MM.1S (cell line): ENCODE data around the gene MMP20.

Source experiments
- DNase-seq: peaks from one replicate; pipeline ENCODE4 v3.0.0-alpha.2; 2015
- H2AFZ ChIP-seq: fragments of 300-600 bp; sonication (generic); 2 replicates; pipeline ENCODE4 v1.6.0; 2016; ENCODE audit warnings: antibody characterized with exemption, low read length
- H3F3A ChIP-seq: fragments of 300-600 bp; sonication (generic); 2 replicates; pipeline ENCODE4 v1.6.1; 2016; ENCODE audit warnings: mild to moderate bottlenecking, antibody characterized with exemption, low read length, moderate library complexity, mixed read lengths; ENCODE audit not compliant: insufficient read depth
- H3K27ac ChIP-seq: fragments of 300-600 bp; sonication (generic); 2 replicates; pipeline ENCODE4 v1.5.1; 2016; ENCODE audit warnings: mild to moderate bottlenecking, low read length
- H3K27me3 ChIP-seq: fragments of 300-600 bp; sonication (generic); replicated peaks from 2 replicates; pipeline ENCODE4 v1.6.0; 2016; ENCODE audit warnings: low read length; ENCODE audit not compliant: insufficient read depth
- H3K36me3 ChIP-seq: fragments of 300-600 bp; sonication (generic); replicated peaks from 2 replicates; pipeline ENCODE4 v1.6.1; 2016; ENCODE audit warnings: mild to moderate bottlenecking, low read length, mixed read lengths; ENCODE audit not compliant: insufficient read depth
- H3K4me1 ChIP-seq: fragments of 300-600 bp; sonication (generic); 2 replicates; pipeline ENCODE4 v1.6.1; 2016; ENCODE audit warnings: low read length, mixed read lengths
- H3K4me2 ChIP-seq: fragments of 300-600 bp; sonication (generic); 2 replicates; pipeline ENCODE4 v1.6.0; 2016; ENCODE audit warnings: low read depth, low read length
- H3K4me3 ChIP-seq: fragments of 300-600 bp; sonication (generic); 2 replicates; pipeline ENCODE4 v1.5.1; 2016; ENCODE audit warnings: low read length, mixed read lengths
- H3K79me2 ChIP-seq: fragments of 300-600 bp; sonication (generic); 2 replicates; pipeline ENCODE4 v1.6.1; 2016; ENCODE audit warnings: mixed run types, low read length, mixed read lengths
- H3K9ac ChIP-seq: fragments of 300-600 bp; sonication (generic); 2 replicates; pipeline ENCODE4 v1.6.1; 2016; ENCODE audit warnings: low read length, mixed read lengths
- H3K9me2 ChIP-seq: fragments of 300-600 bp; sonication (generic); replicated peaks from 2 replicates; pipeline ENCODE4 v1.6.1; 2016; ENCODE audit warnings: mild to moderate bottlenecking, low read length, mixed read lengths; ENCODE audit not compliant: insufficient read depth
- H3K9me3 ChIP-seq: fragments of 300-600 bp; sonication (generic); replicated peaks from 2 replicates; pipeline ENCODE4 v1.6.1; 2016; ENCODE audit warnings: mild to moderate bottlenecking, low read length, mixed read lengths; ENCODE audit not compliant: insufficient read depth
- H4K20me1 ChIP-seq: fragments of 300-600 bp; sonication (generic); 2 replicates; pipeline ENCODE4 v1.6.1; 2016; ENCODE audit warnings: mild to moderate bottlenecking, low read length, moderate library complexity, mixed read lengths; ENCODE audit not compliant: insufficient read depth
- EZH2 ChIP-seq: fragments of 300-600 bp; sonication (generic); optimal IDR thresholded peaks from 2 replicates; pipeline ENCODE3; 2017; ENCODE audit warnings: low read depth, mild to moderate bottlenecking, antibody characterized with exemption, low read length, mixed read lengths
- EZH2phosphoT487 ChIP-seq: fragments of 300-600 bp; sonication (generic); IDR thresholded peaks from 2 replicates; pipeline ENCODE4 v1.6.1; 2018; ENCODE audit warnings: antibody characterized with exemption, low read length
- TF ChIP-seq, protein P1 (sequence below): fragments of 300-600 bp; sonication (generic); IDR thresholded peaks from 2 replicates; pipeline ENCODE4 v1.5.1; 2016; ENCODE audit warnings: antibody characterized with exemption, low read length, mixed read lengths

Gene MMP20

GRCh38 chr11:102656528-102656927, 31.4 kb upstream of the MMP20 start:
- no peaks in the 10 kb centered on the region for H3K9me3 ChIP-seq
- no peak overlapping the region for H3K9ac ChIP-seq
- H3K79me2 ChIP-seq = no peaks in the 10 kb centered on the region
- DNase-seq = no peak
- TF ChIP-seq, protein P1, sequence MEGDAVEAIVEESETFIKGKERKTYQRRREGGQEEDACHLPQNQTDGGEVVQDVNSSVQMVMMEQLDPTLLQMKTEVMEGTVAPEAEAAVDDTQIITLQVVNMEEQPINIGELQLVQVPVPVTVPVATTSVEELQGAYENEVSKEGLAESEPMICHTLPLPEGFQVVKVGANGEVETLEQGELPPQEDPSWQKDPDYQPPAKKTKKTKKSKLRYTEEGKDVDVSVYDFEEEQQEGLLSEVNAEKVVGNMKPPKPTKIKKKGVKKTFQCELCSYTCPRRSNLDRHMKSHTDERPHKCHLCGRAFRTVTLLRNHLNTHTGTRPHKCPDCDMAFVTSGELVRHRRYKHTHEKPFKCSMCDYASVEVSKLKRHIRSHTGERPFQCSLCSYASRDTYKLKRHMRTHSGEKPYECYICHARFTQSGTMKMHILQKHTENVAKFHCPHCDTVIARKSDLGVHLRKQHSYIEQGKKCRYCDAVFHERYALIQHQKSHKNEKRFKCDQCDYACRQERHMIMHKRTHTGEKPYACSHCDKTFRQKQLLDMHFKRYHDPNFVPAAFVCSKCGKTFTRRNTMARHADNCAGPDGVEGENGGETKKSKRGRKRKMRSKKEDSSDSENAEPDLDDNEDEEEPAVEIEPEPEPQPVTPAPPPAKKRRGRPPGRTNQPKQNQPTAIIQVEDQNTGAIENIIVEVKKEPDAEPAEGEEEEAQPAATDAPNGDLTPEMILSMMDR = no peak
- TF ChIP-seq EZH2 (no peak), EZH2phosphoT487 (no peak)
- no peak overlapping the region for H2AFZ ChIP-seq
- H3K27ac ChIP-seq = no peak overlapping the region
- H3K4me3 ChIP-seq = no peak overlapping the region
- H3K36me3 ChIP-seq = no peaks in the 10 kb centered on the region
- H3K27me3 ChIP-seq = no peaks in the 10 kb centered on the region
- no peaks in the 10 kb centered on the region for H4K20me1 ChIP-seq
- H3F3A ChIP-seq = no peaks in the 10 kb centered on the region
- no peaks in the 10 kb centered on the region for H3K4me1 ChIP-seq
- no peak overlapping the region for H3K4me2 ChIP-seq
- no peaks in the 10 kb centered on the region for H3K9me2 ChIP-seq

DNA sequence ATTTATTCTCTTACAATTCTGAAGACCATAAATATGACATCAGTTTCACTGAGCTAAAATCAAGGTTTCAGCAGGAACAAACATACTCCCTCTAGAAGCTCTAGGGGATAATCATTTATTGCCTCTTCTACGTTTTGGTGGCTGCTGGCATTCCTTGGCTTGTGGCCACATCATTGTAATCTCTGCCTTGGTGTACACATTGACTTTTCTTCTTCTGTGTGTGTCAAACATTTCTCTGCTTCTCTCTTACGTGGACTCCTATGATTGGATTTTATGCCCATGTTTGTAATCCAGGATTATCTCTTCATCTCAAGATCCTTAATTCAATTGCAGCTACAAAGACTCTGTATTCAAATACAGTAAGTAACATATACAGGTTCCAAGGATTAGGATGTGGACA, 30.4 kb upstream of the MMP20 start:
- Histone ChIP-seq H4K20me1 (no peaks in the 10 kb centered on the region), H3K79me2 (no peaks in the 10 kb centered on the region), H3K9me3 (no peaks in the 10 kb centered on the region), H3K4me1 (no peaks in the 10 kb centered on the region), H3K27me3 (no peaks in the 10 kb centered on the region), H2AFZ (no peak overlapping the region), H3F3A (no peaks in the 10 kb centered on the region), H3K4me2 (no peak overlapping the region), H3K27ac (no peak overlapping the region), H3K9ac (no peak overlapping the region), H3K9me2 (no peaks in the 10 kb centered on the region), H3K36me3 (no peaks in the 10 kb centered on the region), H3K4me3 (no peak overlapping the region)
- TF ChIP-seq EZH2phosphoT487 = no peak
- TF ChIP-seq, protein P1 = no peak
- TF ChIP-seq EZH2 = no peak
- no peak for DNase-seq

- no peaks in the 10 kb centered on the region for H3K9me3 ChIP-seq
- H3K9ac ChIP-seq = no peak overlapping the region
- DNase-seq = no peak
- no peak overlapping the region for H3K4me3 ChIP-seq
- H3K4me2 ChIP-seq = no peak overlapping the region
- no peaks in the 10 kb centered on the region for H4K20me1 ChIP-seq
- H3K36me3 ChIP-seq = no peaks in the 10 kb centered on the region
- H3K4me1 ChIP-seq = no peaks in the 10 kb centered on the region
- H3K27ac ChIP-seq = no peak overlapping the region
- no peak for TF ChIP-seq EZH2
- TF ChIP-seq, protein P1 = no peak
- TF ChIP-seq EZH2phosphoT487 = no peak
- H3F3A ChIP-seq = no peaks in the 10 kb centered on the region
- H3K27me3 ChIP-seq = no peaks in the 10 kb centered on the region
- H3K79me2 ChIP-seq = no peaks in the 10 kb centered on the region
- no peaks in the 10 kb centered on the region for H3K9me2 ChIP-seq
- H2AFZ ChIP-seq = no peak overlapping the region
Measured at GRCh38 chr11:102654761-102655160, 29.6 kb upstream of the MMP20 start.
